PC-9 (cell line): ENCODE results near the gene SLC6A18. TPM values are rescaled to one million over a fixed set of nuclear protein-coding genes. Genes with fewer than 3 reads are reported as not detected.

Experiments
- BruUV-seq: library from RNA; stranded (reverse); fragments of 400-500 nt; replicated peaks from 2 replicates; lab custom pipeline; 2021; lab: Mats Ljungman, UMichigan
- CTCF ChIA-PET: fragments of 300-600 bp; sonication (Branson Sonifier 250); formaldehyde crosslinking; loops from one replicate; lab custom pipeline; 2022; ENCODE audit warnings: antibody characterized with exemption; lab: Charles Lee
- POLR2A ChIA-PET: fragments of 300-600 bp; sonication (Branson Sonifier 250); formaldehyde crosslinking; loops from one replicate; lab custom pipeline; 2022; ENCODE audit warnings: antibody characterized with exemption; ENCODE audit not compliant: unreplicated experiment; lab: Charles Lee
- DNase-seq, 2 experiments: peaks; one replicate each; pipeline versions ENCODE4 v3.0.0 to v3.0.0-alpha.2; 2015 to 2022; ENCODE audit warnings: mixed read lengths in 1 of 2
- H2AFZ ChIP-seq: fragments of 200-600 bp; sonication (generic); 2 replicates; pipeline ENCODE4 v1.8.1; 2017; ENCODE audit warnings: antibody characterized with exemption
- H3F3A ChIP-seq: fragments of 200-600 bp; sonication (generic); 2 replicates; pipeline ENCODE4 v1.8.1; 2017; ENCODE audit warnings: antibody characterized with exemption, mild to moderate bottlenecking, low read depth; ENCODE audit not compliant: insufficient read depth
- H3K27ac ChIP-seq: fragments of 200-600 bp; sonication (generic); 2 replicates; pipeline ENCODE4 v1.6.1; 2016; ENCODE audit warnings: mixed run types
- H3K27me3 ChIP-seq: fragments of 200-600 bp; sonication (generic); 2 replicates; pipeline ENCODE4 v1.6.1; 2016; ENCODE audit warnings: low read depth, mixed run types; ENCODE audit not compliant: insufficient read depth
- H3K36me3 ChIP-seq: fragments of 200-600 bp; sonication (generic); 2 replicates; pipeline ENCODE4 v1.6.1; 2016; ENCODE audit warnings: low read depth, mixed run types
- H3K4me1 ChIP-seq: fragments of 200-600 bp; sonication (generic); replicated peaks from 2 replicates; pipeline ENCODE4 v1.6.1; 2016; ENCODE audit warnings: mixed run types; ENCODE audit not compliant: insufficient read depth
- H3K4me2 ChIP-seq: fragments of 200-600 bp; sonication (generic); 2 replicates; pipeline ENCODE4 v1.6.1; 2017; ENCODE audit warnings: mixed run types
- H3K4me3 ChIP-seq: fragments of 200-600 bp; sonication (generic); 2 replicates; pipeline ENCODE4 v1.6.1; 2016; ENCODE audit warnings: mixed run types
- H3K79me2 ChIP-seq: fragments of 200-600 bp; sonication (generic); 2 replicates; pipeline ENCODE4 v1.6.1; 2017; ENCODE audit warnings: low read depth, mixed run types
- H3K9me2 ChIP-seq: fragments of 200-600 bp; sonication (generic); 2 replicates; pipeline ENCODE4 v1.8.1; 2017; ENCODE audit warnings: mild to moderate bottlenecking; ENCODE audit not compliant: insufficient read depth
- H3K9me3 ChIP-seq: fragments of 200-600 bp; sonication (generic); 2 replicates; pipeline ENCODE4 v1.8.1; 2016; ENCODE audit warnings: low read depth; ENCODE audit not compliant: insufficient read depth
- H4K20me1 ChIP-seq: fragments of 200-600 bp; sonication (generic); 2 replicates; pipeline ENCODE4 v1.8.1; 2017; ENCODE audit not compliant: insufficient read depth
- EZH2 ChIP-seq: fragments of 200-600 bp; sonication (generic); IDR thresholded peaks from 2 replicates; pipeline ENCODE4 v1.8.0; 2017; ENCODE audit warnings: antibody characterized with exemption, low read depth
- intact Hi-C: fragments of 100-400 bp; cut with micrococcal nuclease; formaldehyde crosslinking; loops from one replicate; pipeline ENCODE4 v1.10.0; 2022; ENCODE audit not compliant: unreplicated experiment
- total RNA-seq: library from RNA; stranded (reverse); gene quantifications from 2 replicates; pipeline ENCODE4 v1.2.3, GENCODE V29; 2021
- TF ChIP-seq, protein P1 (sequence below): fragments of 200-600 bp; sonication (generic); conservative IDR thresholded peaks from 2 replicates; pipeline ENCODE4 v1.6.1; 2017; ENCODE audit warnings: mixed run types, antibody characterized with exemption, mild to moderate bottlenecking, moderate library complexity

SLC6A18 gene
- total RNA-seq, 1 experiment from 2014 or later, result not detected

DNA sequence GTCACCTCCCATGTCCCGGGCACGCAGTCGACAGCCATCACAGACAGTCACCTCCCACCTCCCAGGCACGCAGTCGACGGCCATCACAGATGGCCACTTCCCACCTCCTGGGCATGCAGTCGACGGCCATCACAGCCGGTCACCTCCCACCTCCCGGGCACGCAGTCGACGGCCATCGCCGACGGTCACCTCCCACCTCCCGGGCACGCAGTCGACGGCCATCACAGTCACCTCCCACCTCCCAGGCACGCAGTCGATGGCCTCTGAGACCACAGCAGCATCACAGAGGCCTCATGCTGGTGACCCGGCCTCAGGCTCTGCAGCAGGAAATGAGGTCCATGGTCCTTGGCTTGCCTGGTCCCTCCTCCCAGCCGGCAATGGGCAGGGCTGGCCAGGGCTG is 29.3 kb upstream of the SLC6A18 start:
- H3K9me3 ChIP-seq, result no peaks in the 10 kb centered on the region
- H4K20me1 ChIP-seq, result no peaks in the 10 kb centered on the region
- intact Hi-C loops, result no loop called here
- H3K9me2 ChIP-seq, result no peaks in the 10 kb centered on the region
- H3K27me3 ChIP-seq, result peaks cover 79% of the 10 kb centered on the region
- H3F3A ChIP-seq, result peaks cover 4% of the 10 kb centered on the region; the same call in 1 of the 2 replicates
- no peaks in the 10 kb centered on the region for H3K4me1 ChIP-seq
- no peaks in the 10 kb centered on the region for H3K36me3 ChIP-seq
- no peak overlapping the region for H3K4me3 ChIP-seq
- BruUV-seq, result no TSS peak
- no peaks in the 10 kb centered on the region for H3K79me2 ChIP-seq
- H3K4me2 ChIP-seq, result no peak overlapping the region
- POLR2A ChIA-PET, result no interaction called here
- TF ChIP-seq, protein P1, sequence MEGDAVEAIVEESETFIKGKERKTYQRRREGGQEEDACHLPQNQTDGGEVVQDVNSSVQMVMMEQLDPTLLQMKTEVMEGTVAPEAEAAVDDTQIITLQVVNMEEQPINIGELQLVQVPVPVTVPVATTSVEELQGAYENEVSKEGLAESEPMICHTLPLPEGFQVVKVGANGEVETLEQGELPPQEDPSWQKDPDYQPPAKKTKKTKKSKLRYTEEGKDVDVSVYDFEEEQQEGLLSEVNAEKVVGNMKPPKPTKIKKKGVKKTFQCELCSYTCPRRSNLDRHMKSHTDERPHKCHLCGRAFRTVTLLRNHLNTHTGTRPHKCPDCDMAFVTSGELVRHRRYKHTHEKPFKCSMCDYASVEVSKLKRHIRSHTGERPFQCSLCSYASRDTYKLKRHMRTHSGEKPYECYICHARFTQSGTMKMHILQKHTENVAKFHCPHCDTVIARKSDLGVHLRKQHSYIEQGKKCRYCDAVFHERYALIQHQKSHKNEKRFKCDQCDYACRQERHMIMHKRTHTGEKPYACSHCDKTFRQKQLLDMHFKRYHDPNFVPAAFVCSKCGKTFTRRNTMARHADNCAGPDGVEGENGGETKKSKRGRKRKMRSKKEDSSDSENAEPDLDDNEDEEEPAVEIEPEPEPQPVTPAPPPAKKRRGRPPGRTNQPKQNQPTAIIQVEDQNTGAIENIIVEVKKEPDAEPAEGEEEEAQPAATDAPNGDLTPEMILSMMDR, result no peak
- TF ChIP-seq EZH2, result no peak
- no peak overlapping the region for H2AFZ ChIP-seq
- no peak overlapping the region for H3K27ac ChIP-seq
- DNase-seq, result no peak
- CTCF ChIA-PET, result no interaction called here

DNA sequence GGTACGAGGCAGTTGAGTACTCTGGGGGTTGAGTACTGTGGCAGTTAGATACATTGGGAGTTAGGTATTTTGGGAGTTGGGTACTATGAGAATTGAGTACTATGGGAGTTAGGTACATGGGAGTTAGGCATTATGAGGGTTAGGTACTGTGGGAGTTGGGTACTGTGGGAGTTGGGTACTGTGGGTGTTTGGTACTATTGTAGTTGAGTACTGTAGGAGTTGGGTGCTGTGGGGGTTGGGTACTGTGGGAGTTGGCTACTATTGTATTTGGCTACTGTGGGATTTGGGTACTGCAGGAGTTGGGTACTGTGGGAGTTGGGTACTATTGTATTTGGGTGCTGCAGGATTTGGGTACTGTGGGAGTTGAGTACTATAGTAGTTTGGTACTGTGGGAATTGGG is 28.6 kb upstream of the SLC6A18 start:
- DNase-seq, result no peak
- Histone ChIP-seq H3K36me3 (no peaks in the 10 kb centered on the region), H3F3A (peaks cover 4% of the 10 kb centered on the region; the same call in 1 of the 2 replicates), H3K9me3 (no peaks in the 10 kb centered on the region), H2AFZ (no peak overlapping the region), H3K27ac (no peak overlapping the region), H3K4me1 (no peaks in the 10 kb centered on the region), H3K9me2 (no peaks in the 10 kb centered on the region), H4K20me1 (no peaks in the 10 kb centered on the region), H3K79me2 (no peaks in the 10 kb centered on the region), H3K4me2 (no peak overlapping the region), H3K4me3 (no peak overlapping the region), H3K27me3 (peaks cover 83% of the 10 kb centered on the region)
- no TSS peak for BruUV-seq
- no peak for TF ChIP-seq EZH2
- TF ChIP-seq, protein P1, result no peak
- POLR2A ChIA-PET, result no interaction called here
- intact Hi-C loops, result no loop called here
- CTCF ChIA-PET, result no interaction called here

DNA sequence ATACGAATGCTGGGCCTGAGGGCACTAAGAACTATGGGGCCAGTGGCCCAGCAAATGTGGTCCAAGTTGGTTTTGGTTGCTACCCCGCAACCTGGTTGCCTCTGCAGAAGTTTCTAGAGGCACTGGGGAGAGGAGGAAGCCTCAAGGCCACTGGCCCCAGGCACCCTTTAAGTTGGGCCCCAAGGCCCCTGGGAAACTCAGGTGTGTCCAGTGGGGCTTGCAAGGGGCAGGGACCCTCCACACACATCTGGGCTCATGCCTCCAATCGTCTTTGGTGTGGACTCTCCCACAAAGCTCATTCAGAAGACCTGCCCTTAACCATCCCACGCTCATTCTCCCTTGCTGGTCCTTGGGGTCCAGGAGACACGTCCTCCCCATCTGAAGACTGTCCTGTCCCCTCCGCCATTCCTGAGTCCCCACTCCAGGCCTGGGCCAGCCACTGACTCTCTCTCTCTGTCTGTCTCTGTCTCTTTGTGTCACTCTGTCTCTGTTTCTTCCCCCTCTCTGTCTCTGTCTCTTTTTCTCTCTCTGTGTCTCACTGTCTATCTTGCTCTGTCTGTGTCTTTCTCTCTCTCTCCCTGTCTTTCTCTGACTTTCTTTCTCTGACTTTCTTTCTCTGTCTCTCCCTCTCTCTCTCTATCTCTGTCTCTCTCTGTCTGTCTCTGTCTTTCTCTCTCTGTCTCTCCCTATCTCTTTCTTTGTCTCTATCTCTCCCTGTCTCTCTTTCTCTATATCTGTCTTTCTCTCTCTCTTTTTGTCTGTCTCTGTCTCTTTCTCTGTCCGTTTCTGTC is 27.1 kb upstream of the SLC6A18 start:
- Histone ChIP-seq H3K4me3 (no peak overlapping the region), H3K4me2 (no peak overlapping the region), H3F3A (peaks cover 4% of the 10 kb centered on the region; the same call in 1 of the 2 replicates), H3K27me3 (peaks cover 97% of the 10 kb centered on the region), H3K79me2 (no peaks in the 10 kb centered on the region), H4K20me1 (peaks cover 4% of the 10 kb centered on the region), H3K4me1 (no peaks in the 10 kb centered on the region), H3K36me3 (no peaks in the 10 kb centered on the region), H2AFZ (no peak overlapping the region), H3K9me2 (no peaks in the 10 kb centered on the region), H3K27ac (no peak overlapping the region), H3K9me3 (no peaks in the 10 kb centered on the region)
- DNase-seq, result no peak
- TF ChIP-seq, protein P1, result no peak
- no peak for TF ChIP-seq EZH2
- ChIA-PET POLR2A (no interaction called here), CTCF (no interaction called here)
- BruUV-seq, result no TSS peak
- intact Hi-C loops, result no loop called here
